BJ (cell line): Measurements from ENCODE around the gene MAP3K14. TPM values are rescaled to one million over a fixed set of nuclear protein-coding genes. Genes with fewer than 3 reads are reported as not detected.

Experiments used
- CTCF ChIA-PET: fragments of 350-600 bp; formaldehyde crosslinking; extraction: SDS; loops from one replicate; lab custom pipeline; 2021; ENCODE audit warnings: antibody characterized with exemption, inconsistent platforms; lab: Yijun Ruan, JAX
- POLR2A ChIA-PET: fragments of 300-600 bp; sonication (Branson Sonifier 250); formaldehyde crosslinking; extraction: SDS; loops from one replicate; lab custom pipeline; 2021; ENCODE audit warnings: antibody characterized with exemption; lab: Charles Lee
- DNase-seq: peaks from one replicate; pipeline ENCODE4 v3.0.0-alpha.2; 2011; ENCODE audit warnings: low read depth
- H3K27me3 ChIP-seq: 2 replicates; pipeline ENCODE4 v1.6.0; 2011; ENCODE audit warnings: low read length; ENCODE audit not compliant: control insufficient read depth, insufficient read depth
- H3K36me3 ChIP-seq: 2 replicates; pipeline ENCODE4 v1.5.1; 2011; ENCODE audit warnings: low read length; ENCODE audit not compliant: control insufficient read depth, insufficient read depth
- H3K4me3 ChIP-seq: 2 replicates; pipeline ENCODE4 v1.5.1; 2011; ENCODE audit warnings: low read depth, mild to moderate bottlenecking, control low read depth, low read length
- CTCF ChIP-seq: IDR thresholded peaks from 2 replicates; pipeline ENCODE4 v1.5.1; 2011; ENCODE audit warnings: low read depth, mild to moderate bottlenecking, control low read depth, inconsistent platforms, low read length, moderate library complexity; ENCODE audit not compliant: insufficient read depth
- polyA plus RNA-seq: library from polyadenylated mRNA; depleted of rRNA; stranded (reverse); fragments of >200 nt; gene quantifications from 2 replicates; pipeline ENCODE4 v1.2.3, GENCODE V29; 2011

MAP3K14 gene
- polyA plus RNA-seq, 1 experiment, result 6.5 TPM

- Histone ChIP-seq H3K36me3 (no peaks in the 10 kb centered on the region), H3K4me3 (no peak overlapping the region), H3K27me3 (no peaks in the 10 kb centered on the region)
- TF ChIP-seq CTCF, result no peak
- CTCF ChIA-PET, result interaction anchor here (1.2 to 2.8 kb wide), 3 partner anchors 43 to 95 kb away, joined by 3 to 7 read pairs (median 6); no protein-coding TSS in a partner anchor
- DNase-seq, result no peak
- POLR2A ChIA-PET, result no interaction called here
These were observed 26.2 kb upstream of the MAP3K14 start for GRCh38 chr17:45342871-45343526.

GRCh38 chr17:45342306-45342705, 25.5 kb upstream of the MAP3K14 start:
- H3K27me3 ChIP-seq, result no peaks in the 10 kb centered on the region
- POLR2A ChIA-PET, result interaction anchor here (1.4 kb wide), 1 partner anchor 26 kb away, joined by 3 read pairs; no protein-coding TSS in a partner anchor
- H3K4me3 ChIP-seq, result peak overlapping the region; percentile 17; the same call in 1 of the 2 replicates
- CTCF ChIA-PET, result interaction anchor here (1.0 to 2.8 kb wide), 6 partner anchors 12 to 65 kb away, joined by 3 to 7 read pairs (median 4); no protein-coding TSS in a partner anchor
- no peaks in the 10 kb centered on the region for H3K36me3 ChIP-seq
- no peak for DNase-seq
- TF ChIP-seq CTCF, result no peak

GRCh38 chr17:45341533-45342158, 24.8 kb upstream of the MAP3K14 start:
- POLR2A ChIA-PET, result interaction anchor here (1.4 kb wide), 1 partner anchor 27 kb away, joined by 3 read pairs; no protein-coding TSS in a partner anchor

GRCh38 chr17:45339646-45340605, 23.1 kb upstream of the MAP3K14 start:
- H3K4me3 ChIP-seq, result no peak overlapping the region
- ChIA-PET CTCF (interaction anchor here (0.9 to 2.8 kb wide), 4 partner anchors 19 to 108 kb away, joined by 3 to 7 read pairs (median 4); no protein-coding TSS in a partner anchor), POLR2A (no interaction called here)
- DNase-seq, result no peak
- TF ChIP-seq CTCF, result no peak
- H3K36me3 ChIP-seq, result no peaks in the 10 kb centered on the region
- H3K27me3 ChIP-seq, result no peaks in the 10 kb centered on the region

More at GRCh38 chr17:45341533-45342158, 24.8 kb upstream of the MAP3K14 start:
- Histone ChIP-seq H3K27me3 (no peaks in the 10 kb centered on the region), H3K4me3 (peak overlapping the region; percentile 17; the same call in 1 of the 2 replicates), H3K36me3 (no peaks in the 10 kb centered on the region)
- no peak for TF ChIP-seq CTCF
- DNase-seq, result peak; percentile 76
- CTCF ChIA-PET, result interaction anchor here (1.0 to 2.8 kb wide), 6 partner anchors 11 to 65 kb away, joined by 3 to 7 read pairs (median 4); no protein-coding TSS in a partner anchor
